SU-DHL-6 (cell line): Measurements from ENCODE around the gene PSMC3.

ENCODE experiments used
- H2AFZ ChIP-seq: fragments of 200-600 bp; sonication (generic); 2 replicates; pipeline ENCODE4 v1.6.1; 2014; ENCODE audit warnings: low read depth, mild to moderate bottlenecking, moderate library complexity, mixed read lengths, antibody characterized with exemption, low read length; ENCODE audit not compliant: severe bottlenecking
- H3F3A ChIP-seq: fragments of 200-600 bp; shearing (Covaris generic); 2 replicates; pipeline ENCODE4 v1.6.0; 2016; ENCODE audit warnings: antibody characterized with exemption, mild to moderate bottlenecking; ENCODE audit not compliant: insufficient read depth
- H3K27ac ChIP-seq: fragments of 200-600 bp; sonication (generic); 2 replicates; pipeline ENCODE4 v1.5.1; 2016; ENCODE audit warnings: low read depth, mild to moderate bottlenecking, low read length, moderate library complexity, mixed read lengths
- H3K27me3 ChIP-seq: fragments of 200-600 bp; sonication (generic), shearing (Covaris generic); 2 replicates; pipeline ENCODE4 v1.6.0; 2014; ENCODE audit warnings: mild to moderate bottlenecking, low read length
- H3K36me3 ChIP-seq: fragments of 200-600 bp; sonication (generic); 2 replicates; pipeline ENCODE4 v1.6.1; 2014; ENCODE audit warnings: mild to moderate bottlenecking, low read length, mixed read lengths
- H3K4me2 ChIP-seq: fragments of 300-600, 200-600 bp; shearing (Covaris generic), sonication (generic); 2 replicates; pipeline ENCODE4 v1.6.0; 2014; ENCODE audit warnings: low read length, low read depth, mild to moderate bottlenecking; ENCODE audit not compliant: poor library complexity, severe bottlenecking
- H3K4me3 ChIP-seq: fragments of 200-600 bp; sonication (generic); 2 replicates; pipeline ENCODE4 v1.5.1; 2014; ENCODE audit warnings: antibody characterized with exemption, low read length, mild to moderate bottlenecking, mixed read lengths; ENCODE audit not compliant: insufficient read depth, poor library complexity, severe bottlenecking
- H3K79me2 ChIP-seq: fragments of 200-600 bp; sonication (generic); 2 replicates; pipeline ENCODE4 v1.6.1; 2014; ENCODE audit warnings: mild to moderate bottlenecking, low read length, moderate library complexity; ENCODE audit not compliant: insufficient read depth
- H3K9ac ChIP-seq: fragments of 200-600 bp; sonication (generic); 2 replicates; pipeline ENCODE4 v1.7.0; 2014; ENCODE audit warnings: mild to moderate bottlenecking, low read length
- H3K9me2 ChIP-seq: fragments of 200-600 bp; sonication (generic); replicated peaks from 2 replicates; pipeline ENCODE4 v1.6.1; 2014; ENCODE audit warnings: low read length; ENCODE audit not compliant: insufficient read depth
- H3K9me3 ChIP-seq: fragments of 200-600 bp; sonication (generic); 2 replicates; pipeline ENCODE4 v1.6.1; 2014; ENCODE audit warnings: low read length, mixed read lengths; ENCODE audit not compliant: insufficient read depth
- H4K20me1 ChIP-seq: fragments of 200-600 bp; sonication (generic); 2 replicates; pipeline ENCODE4 v1.6.1; 2014; ENCODE audit warnings: low read depth, mild to moderate bottlenecking, antibody characterized with exemption, low read length, moderate library complexity, mixed read lengths
- CTCF ChIP-seq: fragments of 200-600 bp; sonication (generic); IDR thresholded peaks from one replicate; pipeline ENCODE4 v1.5.1; 2017; ENCODE audit warnings: antibody characterized with exemption, mild to moderate bottlenecking, low read length, moderate library complexity; ENCODE audit not compliant: insufficient read depth, poor library complexity, severe bottlenecking
- EZH2phosphoT487 ChIP-seq: fragments of 200-600 bp; sonication (generic), shearing (Covaris generic); conservative IDR thresholded peaks from 2 replicates; pipeline ENCODE4 v1.6.1; 2018; ENCODE audit warnings: mild to moderate bottlenecking, antibody characterized with exemption, low read length, moderate library complexity, mixed read lengths

The PSMC3 gene

DNA sequence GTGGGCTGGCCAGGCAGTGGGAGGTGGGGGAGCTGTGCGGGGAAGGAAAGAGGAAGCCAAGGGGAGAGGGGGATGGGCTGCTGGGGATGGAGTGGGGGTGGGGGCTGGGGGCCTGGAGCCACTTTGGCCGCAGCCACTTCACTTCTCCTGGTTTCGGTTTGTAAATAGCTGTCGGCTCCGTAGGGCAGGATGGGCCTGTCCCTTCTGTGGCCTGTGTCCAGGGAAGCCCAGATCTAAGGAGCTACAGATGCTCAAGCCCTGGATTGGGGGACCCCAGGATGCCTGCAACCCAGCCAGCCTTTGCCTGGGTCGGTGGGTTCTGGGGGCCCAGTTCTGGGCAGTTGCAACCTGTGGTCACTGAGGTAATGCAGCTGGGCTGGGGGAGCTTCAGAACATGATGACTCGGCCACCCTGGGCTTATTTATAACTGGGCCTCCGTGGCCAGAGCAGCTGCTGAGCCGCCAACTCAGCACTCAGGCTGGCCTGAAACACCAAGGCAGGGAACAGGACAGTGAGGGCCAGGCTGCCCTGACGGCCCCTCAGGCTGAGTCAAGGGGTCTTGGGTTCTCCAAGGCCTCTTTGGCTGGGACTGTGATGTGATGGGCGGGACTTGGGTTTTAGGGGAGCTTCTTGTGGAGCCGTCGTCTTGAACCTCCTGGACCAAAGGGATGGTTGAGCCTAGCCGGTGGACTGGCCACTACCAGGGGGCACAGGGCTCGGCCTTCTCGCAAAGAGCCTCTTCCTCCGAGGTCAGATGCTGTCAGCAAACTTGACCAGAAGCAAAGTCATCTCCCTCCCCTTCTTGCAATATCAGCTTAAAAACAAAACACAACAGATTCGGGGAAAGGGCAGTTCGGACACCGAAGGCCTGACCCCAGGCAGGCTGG, 32.8 kb downstream of the PSMC3 start:
- H2AFZ ChIP-seq: no peak overlapping the region
- H3K27ac ChIP-seq: no peak overlapping the region
- no peak overlapping the region for H3K9ac ChIP-seq
- H3K4me3 ChIP-seq: no peak overlapping the region
- H3K9me2 ChIP-seq: no peaks in the 10 kb centered on the region
- H3K79me2 ChIP-seq: no peaks in the 10 kb centered on the region
- H3K4me2 ChIP-seq: no peak overlapping the region
- no peaks in the 10 kb centered on the region for H3K27me3 ChIP-seq
- TF ChIP-seq CTCF (no peak), EZH2phosphoT487 (no peak)
- no peaks in the 10 kb centered on the region for H3K9me3 ChIP-seq
- H3K36me3 ChIP-seq: no peaks in the 10 kb centered on the region
- H3F3A ChIP-seq: no peaks in the 10 kb centered on the region
- no peaks in the 10 kb centered on the region for H4K20me1 ChIP-seq

- Histone ChIP-seq H3K4me2 (no peak overlapping the region), H3K79me2 (no peaks in the 10 kb centered on the region), H3K27me3 (no peaks in the 10 kb centered on the region), H3K4me3 (no peak overlapping the region), H3K27ac (no peak overlapping the region), H3K9me2 (no peaks in the 10 kb centered on the region), H4K20me1 (no peaks in the 10 kb centered on the region), H3F3A (no peaks in the 10 kb centered on the region), H3K9ac (no peak overlapping the region), H3K36me3 (no peaks in the 10 kb centered on the region), H2AFZ (no peak overlapping the region), H3K9me3 (no peaks in the 10 kb centered on the region)
- TF ChIP-seq EZH2phosphoT487 (no peak), CTCF (no peak)
These were observed 33.6 kb downstream of the PSMC3 start for GRCh38 chr11:47392546-47393162.

DNA sequence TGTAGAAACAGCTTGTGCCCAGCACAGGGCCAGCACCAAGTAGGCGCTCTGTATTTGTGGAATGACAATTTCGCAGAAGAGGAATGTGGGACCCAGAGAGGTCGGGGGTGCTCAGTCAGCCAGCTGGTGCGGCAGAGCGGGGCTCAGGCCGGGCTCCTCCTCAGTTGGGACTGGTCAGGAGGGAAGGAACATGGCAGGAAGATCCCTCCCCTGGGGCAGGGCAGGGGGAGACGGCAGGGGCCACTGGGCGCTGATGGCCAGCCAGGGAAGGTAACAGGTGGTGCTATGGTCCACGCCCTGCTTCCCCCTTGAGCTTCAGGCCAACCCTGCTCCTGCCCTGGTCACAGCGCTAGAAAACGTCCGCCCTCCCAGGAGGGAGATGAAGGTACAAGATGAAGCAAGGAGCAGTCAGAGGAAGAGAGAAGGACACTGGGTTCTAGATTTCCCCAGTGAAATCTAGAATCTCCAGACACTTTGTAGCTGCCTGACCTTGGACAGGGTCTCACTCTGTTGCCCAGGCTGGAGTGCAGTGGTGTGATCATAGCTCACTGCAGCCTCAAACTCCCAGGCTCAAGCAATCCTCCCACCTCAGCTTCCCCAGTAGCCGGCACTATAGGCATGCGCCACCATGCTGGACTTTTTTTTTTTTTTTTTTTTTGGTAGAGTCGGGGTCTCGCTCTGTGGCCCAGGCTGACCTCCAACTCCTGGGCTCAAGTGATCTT, 34.4 kb downstream of the PSMC3 start:
- Histone ChIP-seq H3K27me3 (no peaks in the 10 kb centered on the region), H3K4me2 (no peak overlapping the region), H3K4me3 (no peak overlapping the region), H3K36me3 (no peaks in the 10 kb centered on the region), H3K9me2 (no peaks in the 10 kb centered on the region), H2AFZ (no peak overlapping the region), H4K20me1 (no peaks in the 10 kb centered on the region), H3K9ac (no peak overlapping the region), H3K9me3 (no peaks in the 10 kb centered on the region), H3K27ac (no peak overlapping the region), H3K79me2 (no peaks in the 10 kb centered on the region), H3F3A (no peaks in the 10 kb centered on the region)
- TF ChIP-seq CTCF: no peak
- no peak for TF ChIP-seq EZH2phosphoT487
